HG03159 (cell line): ENCODE results near the gene YARS2.
A peak's percentile ranks its signal among the peaks of the same experiment; 100 is the strongest.

ENCODE experiments used
- ATAC-seq: cut with Tn5 transposase; IDR thresholded peaks from one replicate; pipeline ENCODE4 v1.9.1; 2021; ENCODE audit warnings: mild to moderate bottlenecking, moderate library complexity; ENCODE audit not compliant: unreplicated experiment

YARS2 gene

DNA sequence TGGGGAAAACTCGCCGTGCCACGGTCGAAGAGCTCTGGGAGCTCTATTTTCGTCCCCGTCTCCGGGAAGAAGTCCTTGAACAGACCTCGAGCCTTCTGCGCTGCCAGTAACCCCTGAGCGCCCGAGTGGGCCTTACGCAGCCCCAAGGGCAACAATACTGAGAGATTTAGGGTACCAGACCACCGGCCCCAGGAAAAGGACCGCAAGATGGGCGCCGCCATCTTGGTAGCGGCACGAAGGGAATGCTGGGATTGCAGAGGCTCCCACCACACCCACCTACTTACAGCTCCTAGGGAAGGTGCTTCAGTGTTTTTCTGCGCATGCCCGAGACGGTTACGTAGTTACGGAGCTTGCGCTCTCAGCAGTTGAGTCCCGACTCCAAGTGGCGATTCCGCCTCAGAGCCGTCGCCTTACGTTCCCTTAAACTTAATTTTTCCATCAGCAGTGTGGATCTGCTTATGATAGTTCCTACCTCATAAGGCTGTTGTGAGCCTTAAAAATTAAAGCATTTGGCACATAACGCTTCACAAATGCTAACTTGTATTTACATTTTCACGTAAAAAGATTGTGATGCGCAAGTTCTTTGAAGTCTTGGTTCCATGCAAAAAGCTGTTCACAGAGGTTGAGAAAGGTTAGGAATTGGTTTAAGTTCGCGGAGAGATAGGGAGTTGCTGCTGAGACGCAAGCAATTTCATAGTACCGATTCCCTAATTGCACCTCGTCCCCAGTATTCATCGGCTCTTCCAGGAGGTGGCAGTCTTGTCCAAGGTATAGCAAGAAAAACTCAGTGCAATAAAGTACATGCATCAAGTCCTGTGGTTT, at the start of gene YARS2:
Gene YARS2 (minus strand): TSS at position 244 of the 822 bp plus-strand sequence. CDS start 23 bp downstream, at position 221.
- peak; percentile 84 for ATAC-seq

DNA sequence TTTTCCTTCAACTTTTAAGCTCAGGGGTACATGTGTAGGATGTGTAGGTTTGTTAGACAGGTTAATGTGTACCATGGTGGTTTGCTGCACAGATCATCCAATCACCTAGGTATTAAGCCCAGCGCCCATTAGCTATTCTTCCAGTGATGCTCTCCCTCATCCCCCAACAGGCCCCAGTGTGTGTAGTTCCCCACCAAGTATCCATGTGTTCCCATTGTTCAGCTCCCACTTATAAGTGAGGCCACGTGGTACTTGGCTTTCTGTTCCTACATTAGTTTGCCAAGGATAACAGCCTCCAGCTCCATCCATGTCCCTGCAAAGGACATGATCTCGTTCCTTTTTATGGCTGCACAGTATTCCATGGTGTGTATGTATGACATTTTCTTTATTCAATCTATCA, 48.6 kb upstream of the YARS2 start:
- no peak for ATAC-seq

DNA sequence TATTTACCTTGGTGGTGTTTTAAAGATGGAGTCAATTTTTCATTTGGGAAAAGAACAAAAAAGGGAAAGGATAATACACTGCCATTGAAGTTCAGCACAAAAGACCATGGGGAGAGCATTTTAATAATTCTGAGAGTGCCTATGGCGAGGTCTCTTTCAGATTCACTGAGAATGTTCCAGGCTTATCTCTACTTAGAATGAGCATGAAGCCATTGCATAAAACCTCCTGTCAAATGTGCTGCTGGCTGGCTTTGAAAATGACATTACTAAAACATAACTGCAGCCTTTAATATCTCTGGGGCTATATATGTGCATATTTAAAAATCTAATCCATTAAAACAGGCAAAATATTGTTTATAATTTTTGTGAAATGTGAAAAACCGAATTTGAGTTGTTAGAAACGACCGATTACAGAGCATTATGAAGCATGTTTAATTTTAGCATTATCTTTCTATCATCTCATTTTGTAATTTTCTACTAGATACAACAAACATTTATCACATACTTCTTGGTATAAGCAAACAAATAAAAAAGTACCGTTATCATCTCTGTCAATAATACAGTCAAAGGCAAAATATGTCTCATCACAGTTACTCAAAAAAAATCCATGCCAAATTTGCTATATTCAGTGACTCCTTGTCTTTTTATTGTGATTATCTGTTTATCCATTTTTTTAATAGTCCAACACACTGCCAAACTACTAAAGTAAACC, 45.7 kb upstream of the YARS2 start:
- no peak for ATAC-seq

- ATAC-seq = no peak
Measured at GRCh38 chr12:32794281-32794680, 38.6 kb upstream of the YARS2 start.

GRCh38 chr12:32789916-32790315, 34.2 kb upstream of the YARS2 start:
- ATAC-seq = no peak

DNA sequence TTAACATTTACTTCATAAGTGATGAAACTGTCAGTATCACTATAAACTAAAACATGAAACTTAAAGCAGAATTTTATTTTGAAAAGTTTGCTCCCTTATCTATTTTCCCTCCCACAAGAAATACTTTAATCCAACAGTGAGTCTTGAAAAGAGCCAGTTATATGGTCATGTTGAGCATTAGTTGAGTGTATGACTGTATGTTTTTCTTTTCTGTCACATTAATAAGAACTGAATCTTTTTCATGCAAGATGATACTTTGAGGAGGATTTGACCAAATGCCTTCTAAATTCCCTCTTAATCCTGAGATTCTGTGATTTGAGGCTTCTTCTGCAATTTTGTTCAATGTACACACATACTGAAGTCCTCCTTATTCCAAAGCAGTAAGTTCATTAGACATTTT, 33.7 kb upstream of the YARS2 start:
- ATAC-seq = no peak

GRCh38 chr12:32788405-32788804, 32.7 kb upstream of the YARS2 start:
- no peak for ATAC-seq

GRCh38 chr12:32785557-32785956, 29.9 kb upstream of the YARS2 start:
- ATAC-seq = no peak

- no peak for ATAC-seq
Measured at GRCh38 chr12:32783029-32783428, 27.3 kb upstream of the YARS2 start.

- ATAC-seq = no peak
Measured at GRCh38 chr12:32780071-32780470, 24.4 kb upstream of the YARS2 start.

DNA sequence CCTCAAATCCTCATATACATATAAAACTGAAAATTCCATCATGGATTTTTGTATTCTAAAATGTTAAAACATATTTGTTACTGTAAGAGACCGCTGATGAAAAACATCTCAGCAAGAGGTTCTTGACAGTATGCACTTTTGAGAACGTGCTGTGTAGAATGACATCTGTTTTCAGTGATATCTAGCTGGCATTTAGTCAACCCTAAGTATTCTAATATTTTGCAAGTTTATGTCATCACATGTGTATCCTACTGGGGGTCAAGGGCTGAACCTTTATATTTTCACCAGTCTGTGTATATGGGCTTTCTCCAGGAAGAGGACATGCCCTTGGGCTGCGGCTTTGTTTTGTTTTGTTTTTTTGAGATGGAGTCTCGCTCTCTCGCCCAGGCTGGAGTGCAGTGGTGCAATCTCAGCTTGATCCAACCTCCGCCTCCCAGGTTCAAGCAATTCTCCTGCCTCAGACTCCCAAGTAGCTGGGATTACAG, 22.0 kb upstream of the YARS2 start:
- ATAC-seq = no peak

DNA sequence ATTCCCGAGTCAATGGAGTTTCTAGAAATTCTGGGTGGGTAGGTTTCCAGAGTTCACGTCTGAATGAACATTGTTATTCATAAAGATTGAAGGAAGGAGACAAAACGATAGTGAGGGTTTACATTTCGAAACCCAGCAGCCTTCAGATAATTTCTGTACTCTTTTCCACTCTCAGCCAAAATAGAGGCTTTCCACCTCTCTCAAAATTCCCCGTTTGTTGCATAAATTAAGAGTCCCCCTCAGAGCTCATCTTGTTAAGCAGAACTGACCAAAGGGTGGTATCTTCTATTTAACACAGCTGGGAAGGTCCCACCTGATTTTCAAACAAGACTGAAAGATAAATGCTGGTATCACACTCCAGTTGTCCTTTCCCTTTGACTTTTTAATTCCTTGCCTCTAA, 21.5 kb upstream of the YARS2 start:
- ATAC-seq = no peak

GRCh38 chr12:32776258-32776657, 20.6 kb upstream of the YARS2 start:
- no peak for ATAC-seq

GRCh38 chr12:32773691-32774090, 18.0 kb upstream of the YARS2 start:
- ATAC-seq = no peak

DNA sequence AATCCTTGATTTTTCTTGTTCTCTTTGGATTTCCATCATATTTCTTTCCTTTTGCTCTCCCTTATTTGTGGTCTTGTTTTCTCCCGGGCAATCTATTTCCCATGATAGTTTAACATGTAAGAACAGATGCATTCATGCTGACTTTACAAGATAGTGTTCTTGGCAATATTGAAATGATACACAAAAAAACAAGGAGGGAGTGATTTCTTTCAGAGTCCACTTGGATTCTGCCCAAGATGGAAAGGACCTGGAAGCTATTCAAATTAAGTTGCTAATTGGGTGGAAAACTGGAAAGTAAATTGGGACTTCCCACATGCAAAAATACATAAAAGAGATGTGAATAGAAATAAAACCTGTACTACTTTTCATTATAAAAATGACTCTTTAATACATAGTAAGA, 14.4 kb upstream of the YARS2 start:
- ATAC-seq = no peak

DNA sequence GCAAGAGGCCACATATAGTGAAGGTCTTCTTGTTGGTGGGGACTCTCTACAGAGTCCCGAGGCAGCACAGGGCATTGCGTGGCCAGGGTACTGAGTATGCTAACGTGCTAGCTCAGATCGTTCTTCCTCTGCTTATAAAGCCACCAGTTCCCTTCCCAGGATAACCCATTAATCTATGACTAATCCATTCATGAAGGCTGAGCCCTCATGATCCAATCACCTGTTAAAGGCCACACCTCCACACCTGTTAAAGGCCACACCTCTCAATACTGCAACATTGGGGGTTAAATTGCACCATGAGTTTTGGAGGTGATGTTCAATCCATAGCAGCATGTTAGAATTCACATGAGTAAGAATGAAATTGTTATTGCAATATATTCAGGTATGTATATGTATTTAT, 12.8 kb upstream of the YARS2 start:
- ATAC-seq = no peak

DNA sequence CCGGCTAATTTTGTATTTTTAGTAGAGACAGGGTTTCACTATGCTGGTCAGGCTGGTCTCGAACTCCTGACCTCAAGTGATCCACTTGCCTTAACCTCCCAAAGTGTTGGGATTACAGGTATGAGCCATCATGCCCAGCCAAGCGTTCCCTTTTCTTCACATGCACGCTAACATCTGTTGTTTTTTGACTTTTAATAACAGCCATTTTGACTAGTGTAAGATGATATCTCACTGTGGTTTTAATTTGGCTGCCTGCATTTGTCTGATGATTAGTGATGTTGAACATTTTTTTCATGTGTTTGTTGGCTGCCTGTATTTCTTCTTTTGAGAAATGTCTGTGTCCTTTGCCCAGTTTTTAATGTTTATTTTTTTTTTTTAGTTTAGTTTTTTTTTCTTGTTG, 10.2 kb upstream of the YARS2 start:
- no peak for ATAC-seq

DNA sequence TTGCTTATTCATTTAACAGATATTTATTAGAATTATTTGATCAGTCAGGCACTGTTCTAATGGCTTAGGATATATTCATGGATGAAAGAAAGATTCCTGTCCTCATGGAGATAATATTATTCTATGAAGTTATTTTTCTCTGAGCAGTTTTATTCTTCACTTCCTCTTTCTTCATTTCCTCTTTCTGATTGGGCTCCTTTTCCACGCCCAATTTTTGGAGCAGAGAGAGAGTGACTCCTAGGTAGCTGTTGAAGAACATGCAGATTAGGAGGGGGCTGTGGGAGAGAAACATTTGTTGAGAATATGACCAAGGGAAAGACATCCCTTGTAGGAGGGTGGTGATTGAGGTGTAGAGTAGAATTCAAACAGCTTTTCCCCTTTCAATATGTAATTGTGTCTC, 6.0 kb upstream of the YARS2 start:
- peak; percentile 66 for ATAC-seq

DNA sequence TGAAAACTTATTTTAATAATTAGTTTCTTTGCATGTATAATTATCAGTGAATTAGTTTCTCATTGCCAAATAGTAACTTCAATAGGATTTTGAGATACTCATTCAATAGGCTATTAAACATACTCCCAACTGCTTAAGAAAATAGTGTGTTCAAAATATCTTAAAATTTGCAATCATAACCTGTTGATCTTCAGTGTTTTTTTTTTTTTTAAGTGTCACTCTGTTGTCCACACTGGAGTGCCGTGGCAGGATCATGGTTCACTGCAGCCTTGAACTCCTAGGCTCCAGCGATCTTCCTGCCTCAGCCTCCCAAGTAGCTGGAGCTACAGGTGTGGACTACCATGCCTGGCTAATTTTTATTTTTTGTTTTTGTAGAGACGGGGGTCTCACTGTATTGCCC, 1.5 kb upstream of the YARS2 start:
- no peak for ATAC-seq

GRCh38 chr12:32756476-32757066, 874 bp upstream of the YARS2 start:
- no peak for ATAC-seq

DNA sequence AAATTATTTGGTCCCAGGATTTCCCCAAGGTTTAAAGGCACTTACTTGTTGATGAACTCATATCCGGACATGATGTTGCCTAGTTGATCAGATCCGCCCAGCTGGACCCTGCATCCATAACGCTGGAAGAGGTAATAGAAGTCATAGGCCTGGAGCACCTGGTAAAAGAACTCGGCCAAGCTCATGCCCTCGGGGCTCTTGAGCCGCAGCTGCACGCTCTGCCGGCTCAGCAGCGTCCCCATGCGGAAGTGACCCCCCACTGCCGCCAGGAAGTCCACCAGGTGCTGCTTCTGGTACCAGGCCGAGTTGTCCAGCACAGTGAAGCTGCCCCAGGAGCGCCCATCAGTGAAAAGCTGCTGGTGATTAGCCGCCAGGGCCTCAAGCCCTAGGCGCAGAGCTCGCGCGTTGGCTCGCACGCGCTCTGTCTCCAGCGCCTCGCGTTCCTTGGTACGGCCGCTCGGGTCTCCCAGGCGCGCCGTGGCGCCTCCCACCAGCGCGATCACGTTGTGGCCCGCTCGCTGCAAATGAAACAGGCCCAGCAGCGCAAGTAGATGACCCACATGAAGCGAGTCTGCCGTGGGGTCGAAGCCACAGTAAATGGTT, 545 bp downstream of the YARS2 start:
- peak; percentile 67 for ATAC-seq
